ENCODE data around the gene ADAMTS10. TPM values are rescaled to one million over a fixed set of nuclear protein-coding genes. Genes with fewer than 3 reads are reported as not detected.

Gene ADAMTS10
- total and polyA plus RNA-seq, 2 of the 13 experiments (the other 11 are each of a cell fraction or from before 2014, with no cell fraction given), result 0.49 to 1.7 TPM

- peak; percentile 65 for TF ChIP-seq HNF1A (IDR thresholded peaks at IDR 0.05; ENCODE audit: low read depth)
- peak; percentile 73; the same call in 1 of the 2 replicates for TF ChIP-seq HNF1A (CRISPR knock-in tag; IDR thresholded peaks at IDR 0.05; ENCODE audit: borderline replicate concordance)
- no peak for TF ChIP-seq DMTF1 (CRISPR knock-in tag; IDR thresholded peaks at IDR 0.05)
- no peak for TF ChIP-seq ZNF564 (CRISPR knock-in tag; IDR thresholded peaks at IDR 0.05)
- no peak for TF ChIP-seq ZHX2 (IDR thresholded peaks at IDR 0.05; ENCODE audit: low read depth)
- TF ChIP-seq ZHX2 (CRISPR knock-in tag; IDR thresholded peaks at IDR 0.05; ENCODE audit: borderline replicate concordance), result no peak
- TF ChIP-seq RFXANK (CRISPR knock-in tag; IDR thresholded peaks at IDR 0.05), result no peak
- peak; percentile 81 for TF ChIP-seq NR2F2 (IDR thresholded peaks at IDR 0.05; ENCODE audit: borderline replicate concordance, low read depth)
- TF ChIP-seq ZNF749 (CRISPR knock-in tag; IDR thresholded peaks at IDR 0.05; ENCODE audit: borderline replicate concordance), result no peak
- TF ChIP-seq KDM2A (CRISPR knock-in tag; IDR thresholded peaks at IDR 0.05; ENCODE audit: borderline replicate concordance, low read depth), result peak; percentile 24; the same call in 1 of the 2 replicates
- TF ChIP-seq ZBTB4 (CRISPR knock-in tag; IDR thresholded peaks at IDR 0.05; ENCODE audit: borderline replicate concordance), result 0 out of 2 replicates have a peak, but pooled peaks have one; percentile 78
- no peak for TF ChIP-seq ASH2L (IDR thresholded peaks at IDR 0.05; ENCODE audit: insufficient read length, low read depth, low read length)
- TF ChIP-seq CBX2 (IDR thresholded peaks at IDR 0.05; ENCODE audit: low read depth, low read length), result no peak
- TF ChIP-seq CBX2 (CRISPR knock-in tag; IDR thresholded peaks at IDR 0.05; ENCODE audit: low read depth), result no peak
These were observed 20.9 kb upstream of the ADAMTS10 start (continued) for GRCh38 chr19:8631425-8631819.

Data from HepG2 (cell line).